ENCODE results near the gene C2CD4C.
A peak's percentile ranks its signal among the peaks of the same experiment; 100 is the strongest.
"Not testable (repeated sequence)": the region's sequence is repeated elsewhere in the genome, so short reads cannot be mapped to it uniquely, and the experiment has no call there.

C2CD4C gene

GRCh38 chr19:397941-398706, 10.8 kb downstream of the C2CD4C start:
- DNase-seq, result no peak

GRCh38 chr19:397321-397720, 11.6 kb downstream of the C2CD4C start:
- no peak for DNase-seq

GRCh38 chr19:395467-395866, 13.5 kb downstream of the C2CD4C start:
- DNase-seq, result no peak

DNA sequence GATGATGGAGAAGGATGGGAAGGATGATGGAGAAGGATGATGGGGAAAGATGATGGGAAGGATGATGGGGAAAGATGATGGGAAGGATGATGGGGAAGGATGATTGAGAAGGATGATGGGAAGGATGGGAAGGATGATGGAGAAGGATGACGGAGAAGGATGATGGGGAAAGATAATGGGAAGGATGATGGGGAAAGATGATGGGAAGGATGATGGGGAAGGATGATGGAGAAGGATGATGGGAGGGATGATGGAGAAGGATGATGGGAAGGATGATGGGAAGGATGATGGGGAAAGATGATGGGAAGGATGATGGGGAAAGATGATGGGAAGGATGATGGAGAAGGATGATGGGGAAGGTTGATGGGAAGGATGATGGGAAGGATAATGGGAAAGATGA, 14.1 kb downstream of the C2CD4C start:
- DNase-seq, result not testable (repeated sequence)

DNA sequence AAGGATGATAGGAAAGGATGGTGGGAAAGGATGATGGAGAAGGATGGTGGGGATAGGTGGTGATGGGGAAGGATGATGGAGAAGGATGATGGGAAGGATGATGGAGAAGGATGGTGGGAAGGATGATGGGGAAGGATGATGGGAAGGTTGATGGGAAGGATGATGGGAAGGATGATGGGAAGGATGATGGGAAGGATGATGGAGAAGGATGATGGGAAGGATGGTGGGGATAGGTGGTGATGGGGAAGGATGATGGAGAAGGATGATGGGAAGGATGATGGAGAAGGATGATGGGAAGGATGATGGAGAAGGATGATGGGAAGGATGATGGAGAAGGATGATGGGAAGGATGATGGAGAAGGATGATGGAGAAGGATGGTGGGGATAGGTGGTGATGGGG, 15.4 kb downstream of the C2CD4C start:
- not testable (repeated sequence) for DNase-seq

DNA sequence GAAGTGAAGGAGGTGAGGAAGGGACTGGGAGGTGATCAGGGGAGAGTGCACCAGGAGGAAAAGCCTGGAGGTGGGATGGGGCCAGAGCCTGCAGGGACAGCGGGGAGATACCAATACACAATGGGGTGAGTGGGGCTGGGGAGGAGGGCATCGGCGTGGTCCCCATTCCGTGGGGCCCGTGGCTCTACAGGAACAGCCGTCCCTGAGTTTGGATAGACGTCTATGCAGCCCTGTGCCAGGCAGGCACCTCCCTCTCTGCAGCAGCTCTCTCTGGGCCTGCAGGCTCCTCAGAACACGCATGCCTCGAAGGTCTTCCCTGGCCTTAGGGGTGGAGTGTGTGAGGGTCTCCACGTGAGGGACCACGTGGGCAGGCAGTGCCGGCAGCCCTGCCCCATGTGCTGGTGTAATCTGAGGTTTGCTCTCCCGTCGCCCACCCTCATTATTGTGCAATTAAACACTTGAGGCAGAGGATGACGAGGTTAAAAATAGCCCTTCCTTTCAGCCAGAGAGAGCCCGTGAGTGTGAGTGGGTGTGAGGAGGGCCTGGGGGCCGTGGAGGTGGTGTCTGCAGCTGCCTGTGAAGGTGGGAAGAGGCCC, 16.5 kb downstream of the C2CD4C start:
- DNase-seq, result no peak

- no peak for DNase-seq
Observed at GRCh38 chr19:391726-392374, 17.1 kb downstream of the C2CD4C start.

DNA sequence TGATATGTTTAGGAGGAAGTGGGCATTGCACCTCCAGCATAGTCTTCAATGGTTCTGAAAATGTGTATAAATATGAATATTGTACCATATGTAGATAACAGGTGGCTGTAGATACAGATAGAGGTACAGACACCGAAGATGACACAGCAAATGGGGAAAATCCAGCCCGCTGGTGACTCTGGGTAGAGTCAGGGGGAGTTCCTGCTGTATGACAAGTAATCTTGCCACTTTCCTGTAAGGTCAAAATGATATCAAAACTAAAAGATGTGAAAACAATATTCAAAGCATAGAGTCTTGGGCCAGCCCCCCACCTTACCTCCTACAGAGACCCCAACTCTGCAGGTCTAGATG, 17.8 kb downstream of the C2CD4C start:
- no peak for DNase-seq

DNA sequence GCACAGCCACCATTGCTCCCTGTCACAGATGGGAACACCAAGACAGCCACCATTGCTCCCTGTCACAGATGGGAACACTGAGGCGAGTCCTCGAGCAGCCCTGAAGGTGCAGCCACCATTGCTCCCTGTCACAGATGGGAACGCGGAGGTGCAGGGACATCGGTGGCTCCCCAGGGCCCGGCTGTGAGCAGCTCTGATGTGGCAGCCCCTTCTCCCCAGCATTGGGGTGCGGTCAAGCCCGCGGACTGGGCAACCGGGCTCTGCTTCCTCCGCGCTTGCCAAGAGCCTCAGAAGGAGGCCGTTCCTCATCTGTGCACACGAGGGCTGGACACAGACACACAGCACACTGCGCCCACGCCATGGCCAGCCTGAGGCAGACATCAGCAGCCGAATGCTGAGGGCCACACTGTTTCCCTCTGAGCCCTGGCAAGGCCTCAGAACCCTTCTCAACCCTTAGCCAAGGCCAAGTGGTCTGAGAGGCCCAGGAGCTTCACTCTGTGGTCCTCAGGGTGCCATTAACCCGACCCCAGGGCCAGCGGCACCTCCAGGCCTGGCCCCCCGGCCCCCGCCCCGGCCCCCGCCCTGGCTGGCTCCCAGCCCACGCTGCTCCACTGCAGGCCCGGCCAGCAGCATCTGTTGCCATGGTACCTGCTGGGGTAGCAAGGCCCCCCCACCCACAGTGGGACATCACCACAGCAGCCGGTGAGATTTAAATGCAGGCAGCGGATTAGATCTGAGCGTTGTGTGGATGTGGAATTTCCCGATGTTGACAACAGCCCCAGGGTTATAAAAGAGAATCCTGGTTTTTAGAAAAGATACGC, 18.4 kb downstream of the C2CD4C start:
- no peak for DNase-seq

GRCh38 chr19:389935-390289, 19.0 kb downstream of the C2CD4C start:
- no peak for DNase-seq

DNA sequence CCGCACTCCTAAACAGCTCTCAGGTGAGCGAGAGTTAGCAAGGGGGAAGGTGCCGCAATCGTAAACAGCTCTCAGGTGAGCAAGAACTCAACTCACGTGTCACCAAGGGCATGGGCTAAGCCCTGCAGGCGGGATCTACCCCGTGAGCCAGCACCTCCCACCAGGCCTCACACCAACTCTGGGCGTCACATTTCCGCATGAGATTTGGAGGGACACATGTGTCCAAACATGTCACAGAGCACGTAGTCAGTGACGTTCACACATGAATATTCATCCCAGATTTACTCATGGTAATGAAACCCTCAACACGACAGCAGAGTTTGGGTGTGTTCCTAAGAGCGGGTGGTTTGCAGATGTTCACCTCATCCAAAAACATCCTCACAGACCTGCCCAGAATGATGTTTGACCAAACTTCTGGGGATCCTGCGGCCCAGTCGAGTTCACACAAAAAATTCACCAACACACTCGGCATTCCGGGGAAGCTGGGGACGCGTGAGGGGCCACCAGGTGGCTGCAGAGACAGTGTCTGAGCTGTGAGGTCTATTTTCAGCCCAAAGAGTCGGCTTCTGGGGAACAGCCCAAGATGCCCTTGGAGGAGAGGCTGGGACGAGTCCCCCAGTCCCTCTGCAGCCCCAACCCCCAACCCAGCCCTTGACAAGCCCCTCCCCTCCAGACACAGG, 19.6 kb downstream of the C2CD4C start:
- DNase-seq, result no peak

- no peak for DNase-seq
Observed at GRCh38 chr19:388691-389090, 20.3 kb downstream of the C2CD4C start.

GRCh38 chr19:387777-388176, 21.2 kb downstream of the C2CD4C start:
- no peak for DNase-seq

DNA sequence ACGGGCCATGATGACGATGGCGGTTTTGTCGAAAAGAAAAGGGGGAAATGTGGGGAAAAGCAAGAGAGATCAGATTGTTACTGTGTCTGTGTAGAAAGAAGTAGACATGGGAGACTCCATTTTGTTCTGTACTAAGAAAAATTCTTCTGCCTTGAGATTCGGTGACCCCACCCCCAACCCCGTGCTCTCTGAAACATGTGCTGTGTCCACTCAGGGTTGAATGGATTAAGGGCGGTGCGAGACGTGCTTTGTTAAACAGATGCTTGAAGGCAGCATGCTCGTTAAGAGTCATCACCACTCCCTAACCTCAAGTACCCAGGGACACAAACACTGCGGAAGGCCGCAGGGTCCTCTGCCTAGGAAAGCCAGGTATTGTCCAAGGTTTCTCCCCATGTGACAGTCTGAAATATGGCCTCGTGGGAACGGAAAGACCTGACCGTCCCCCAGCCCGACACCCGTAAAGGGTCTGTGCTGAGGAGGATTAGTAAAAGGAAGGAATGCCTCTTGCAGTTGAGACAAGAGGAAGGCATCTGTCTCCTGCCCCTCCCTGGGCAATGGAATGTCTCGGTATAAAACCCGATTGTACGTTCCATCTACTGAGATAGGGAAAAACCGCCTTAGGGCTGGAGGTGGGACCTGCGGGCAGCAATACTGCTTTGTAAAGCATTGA, 22.2 kb downstream of the C2CD4C start:
- DNase-seq, result not testable (repeated sequence)

DNA sequence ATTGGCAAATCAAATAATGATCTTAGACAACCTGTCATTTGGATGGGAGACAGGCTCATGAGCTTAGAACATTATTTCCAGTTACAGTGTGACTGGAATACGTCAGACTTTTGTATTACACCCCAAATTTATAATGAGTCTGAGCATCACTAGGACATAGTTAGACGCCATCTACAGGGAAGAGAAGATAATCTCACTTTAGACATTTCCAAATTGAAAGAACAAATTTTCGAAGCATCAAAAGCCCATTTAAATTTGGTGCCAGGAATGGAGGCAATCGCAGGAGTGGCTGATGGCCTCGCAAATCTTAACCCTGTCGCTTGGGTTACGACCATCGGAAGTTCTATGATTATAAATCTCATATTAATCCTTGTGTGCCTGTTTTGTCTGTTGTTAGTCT, 22.8 kb downstream of the C2CD4C start:
- DNase-seq, result not testable (repeated sequence)

DNA sequence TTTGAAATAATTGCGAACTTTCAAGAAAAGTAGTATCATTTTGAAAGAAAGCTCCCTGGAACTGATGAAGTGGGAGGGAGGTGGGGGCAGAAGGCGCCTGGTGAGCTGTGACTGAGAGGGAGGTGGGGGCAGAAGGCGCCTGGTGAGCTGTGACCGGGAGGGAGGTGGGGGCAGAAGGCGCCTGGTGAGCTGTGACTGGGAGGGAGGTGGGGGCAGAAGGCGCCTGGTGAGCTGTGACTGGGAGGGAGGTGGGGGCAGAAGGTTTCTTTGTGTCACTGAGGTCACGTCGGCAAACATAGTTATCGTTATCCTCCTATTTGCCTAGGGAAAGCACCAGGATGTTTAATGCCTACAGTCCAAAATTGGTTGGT, 24.2 kb downstream of the C2CD4C start:
- no peak for DNase-seq

GRCh38 chr19:383922-384798, 24.8 kb downstream of the C2CD4C start:
- DNase-seq, result no peak

- DNase-seq, result no peak
Observed at GRCh38 chr19:383040-383439, 25.9 kb downstream of the C2CD4C start.

- DNase-seq, result peak; percentile 69
Observed at GRCh38 chr19:382578-382977, 26.4 kb downstream of the C2CD4C start.

DNA sequence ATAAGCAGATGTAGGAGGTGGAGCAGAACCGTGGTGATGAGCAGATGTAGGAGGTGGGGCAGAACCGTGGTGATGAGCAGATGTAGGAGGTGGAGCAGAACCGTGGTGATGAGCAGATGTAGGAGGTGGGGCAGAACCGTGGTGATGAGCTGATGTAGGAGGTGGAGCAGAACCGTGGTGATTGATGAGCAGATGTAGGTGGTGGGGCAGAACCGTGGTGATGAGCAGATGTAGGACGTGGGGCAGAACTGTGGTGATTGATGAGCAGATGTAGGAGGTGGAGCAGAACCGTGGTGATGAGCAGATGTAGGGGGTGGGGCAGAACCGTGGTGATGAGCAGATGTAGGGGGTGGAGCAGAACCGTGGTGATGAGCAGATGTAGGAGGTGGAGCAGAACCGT, 27.0 kb downstream of the C2CD4C start:
- not testable (repeated sequence) for DNase-seq

GRCh38 chr19:380618-381219, 28.2 kb downstream of the C2CD4C start:
- DNase-seq, result not testable (repeated sequence)

Measured in EL (cell line).